ENCODE results near the gene LZTS2.

Gene LZTS2

GRCh38 chr10:101014966-101015581 is 15.5 kb downstream of the LZTS2 start:
- peak in 1 of 6 experiments; percentile 7 for DNase-seq

GRCh38 chr10:101015582-101015973 is 16.0 kb downstream of the LZTS2 start:
- no peak for DNase-seq

GRCh38 chr10:101016814-101017213 is 17.2 kb downstream of the LZTS2 start:
- DNase-seq, result no peak

- DNase-seq, result no peak
These were observed 18.6 kb downstream of the LZTS2 start for GRCh38 chr10:101018118-101018599.

- DNase-seq, result peak; percentile 11 to 55 (median 38)
These were observed 19.2 kb downstream of the LZTS2 start for GRCh38 chr10:101018600-101019439.

- no peak for DNase-seq
These were observed 19.8 kb downstream of the LZTS2 start for GRCh38 chr10:101019440-101019703.

- DNase-seq, result no peak
These were observed 20.9 kb downstream of the LZTS2 start for GRCh38 chr10:101020427-101021075.

- DNase-seq, result no peak
These were observed 21.6 kb downstream of the LZTS2 start for GRCh38 chr10:101021239-101021638.

GRCh38 chr10:101021692-101022251 is 22.2 kb downstream of the LZTS2 start:
- no peak for DNase-seq

- DNase-seq, result no peak
These were observed 23.5 kb downstream of the LZTS2 start for GRCh38 chr10:101022967-101023705.

- DNase-seq, result no peak
These were observed 27.6 kb downstream of the LZTS2 start for GRCh38 chr10:101027106-101027720.

GRCh38 chr10:101028446-101029337 is 29.1 kb downstream of the LZTS2 start:
- no peak for DNase-seq

- no peak for DNase-seq
These were observed 30.1 kb downstream of the LZTS2 start for GRCh38 chr10:101029520-101030295.

- DNase-seq, result no peak
These were observed 31.0 kb downstream of the LZTS2 start for GRCh38 chr10:101030496-101031127.

- peak; percentile 92 to 95 (median 94) for DNase-seq
These were observed 31.7 kb downstream of the LZTS2 start, which contains the start of the genes PDZD7 and SFXN3 for GRCh38 chr10:101031128-101031795. Gene PDZD7 (minus strand): TSS chr10:101031129. CDS start chr10:101030219, 910 bp downstream. Gene SFXN3 (plus strand): TSS chr10:101031234. CDS start chr10:101034695, 3,461 bp downstream.

GRCh38 chr10:101031796-101032636 is 32.4 kb downstream of the LZTS2 start:
- DNase-seq, result peak; percentile 76 to 86 (median 82)

- DNase-seq, result no peak
These were observed 33.1 kb downstream of the LZTS2 start for GRCh38 chr10:101032637-101033224.

- DNase-seq, result no peak
These were observed 33.7 kb downstream of the LZTS2 start for GRCh38 chr10:101033276-101033675.
